Measurements from ENCODE around the gene MME.

- TF ChIP-seq CTCF (IDR thresholded peaks at IDR 0.05) = no peak
- no peak for TF ChIP-seq POLR2A (IDR thresholded peaks at IDR 0.05)
Observed at GRCh38 chr3:155083313-155083905, 3.3 kb downstream of the MME start.
